ENCODE results near the gene SLC6A4. TPM values are rescaled to one million over a fixed set of nuclear protein-coding genes. Genes with fewer than 3 reads are reported as not detected.
"Not testable (repeated sequence)": the region's sequence is repeated elsewhere in the genome, so short reads cannot be mapped to it uniquely, and the experiment has no call there.

SLC6A4 gene
- total RNA-seq, 1 donor from 2014 or later, result 72.9 TPM

DNA sequence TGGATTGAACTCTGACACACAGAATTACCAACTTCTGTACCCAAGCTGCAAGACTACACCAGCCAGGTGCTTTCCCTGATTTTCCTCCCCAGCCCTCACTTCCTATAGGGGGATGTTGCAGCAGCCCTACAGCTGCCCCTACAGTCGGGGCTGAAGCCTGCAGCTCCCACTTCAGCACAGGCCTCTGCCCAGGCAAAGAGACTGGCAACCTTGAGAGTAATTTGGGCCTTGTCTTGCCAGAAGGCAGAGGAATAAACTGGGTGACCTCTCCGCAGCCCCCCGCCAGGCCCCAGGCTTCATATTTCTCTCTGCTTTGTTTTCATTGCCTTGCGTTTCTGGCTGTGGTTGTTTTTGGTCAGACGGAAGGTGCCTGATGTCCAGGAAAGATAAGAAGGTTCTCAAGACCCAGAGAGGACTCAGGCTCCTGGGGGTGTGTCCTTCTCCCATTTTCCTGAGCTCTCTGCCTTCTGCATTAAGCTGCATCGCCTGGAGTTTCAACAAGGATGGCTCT is 32.0 kb downstream of the SLC6A4 start:
- Histone ChIP-seq H3K4me3 (no peak overlapping the region), H3K4me1 (no peaks in the 10 kb centered on the region), H3K27ac (no peak overlapping the region), H3K36me3 (no peaks in the 10 kb centered on the region), H3K9me3 (no peaks in the 10 kb centered on the region), H3K27me3 (no peaks in the 10 kb centered on the region)
- TF ChIP-seq, protein P1, sequence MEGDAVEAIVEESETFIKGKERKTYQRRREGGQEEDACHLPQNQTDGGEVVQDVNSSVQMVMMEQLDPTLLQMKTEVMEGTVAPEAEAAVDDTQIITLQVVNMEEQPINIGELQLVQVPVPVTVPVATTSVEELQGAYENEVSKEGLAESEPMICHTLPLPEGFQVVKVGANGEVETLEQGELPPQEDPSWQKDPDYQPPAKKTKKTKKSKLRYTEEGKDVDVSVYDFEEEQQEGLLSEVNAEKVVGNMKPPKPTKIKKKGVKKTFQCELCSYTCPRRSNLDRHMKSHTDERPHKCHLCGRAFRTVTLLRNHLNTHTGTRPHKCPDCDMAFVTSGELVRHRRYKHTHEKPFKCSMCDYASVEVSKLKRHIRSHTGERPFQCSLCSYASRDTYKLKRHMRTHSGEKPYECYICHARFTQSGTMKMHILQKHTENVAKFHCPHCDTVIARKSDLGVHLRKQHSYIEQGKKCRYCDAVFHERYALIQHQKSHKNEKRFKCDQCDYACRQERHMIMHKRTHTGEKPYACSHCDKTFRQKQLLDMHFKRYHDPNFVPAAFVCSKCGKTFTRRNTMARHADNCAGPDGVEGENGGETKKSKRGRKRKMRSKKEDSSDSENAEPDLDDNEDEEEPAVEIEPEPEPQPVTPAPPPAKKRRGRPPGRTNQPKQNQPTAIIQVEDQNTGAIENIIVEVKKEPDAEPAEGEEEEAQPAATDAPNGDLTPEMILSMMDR (IDR thresholded peaks at IDR 0.05), result no peak
- intact Hi-C loops (cut with DNase I), result no loop called here
- no peak for DNase-seq
- ATAC-seq, result no peak

DNA sequence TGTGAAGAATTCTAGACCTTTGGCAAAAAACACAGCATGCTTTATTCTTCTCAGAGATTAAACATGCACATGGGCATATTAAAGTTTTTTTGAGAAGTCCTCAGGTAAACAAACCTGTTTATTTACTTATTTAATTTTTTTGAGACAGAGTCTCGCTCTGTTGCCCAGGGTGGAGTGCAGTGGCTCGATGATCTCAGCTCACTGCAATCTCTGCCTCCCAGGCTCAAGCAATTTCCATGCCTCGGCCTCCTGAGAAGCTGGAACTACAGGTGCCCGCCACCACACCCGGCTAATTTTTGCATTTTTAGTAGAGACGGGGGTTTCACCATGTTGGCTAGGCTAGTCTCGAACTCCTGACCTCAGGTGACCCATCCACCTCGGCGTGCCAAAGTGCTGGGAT is 34.8 kb downstream of the SLC6A4 start:
- ATAC-seq; H3K4me3 ChIP-seq; H3K27me3 ChIP-seq; DNase-seq; H3K27ac ChIP-seq; H3K9me3 ChIP-seq; H3K36me3 ChIP-seq; intact Hi-C loops (cut with DNase I); H3K4me1 ChIP-seq: not testable (repeated sequence)

DNA sequence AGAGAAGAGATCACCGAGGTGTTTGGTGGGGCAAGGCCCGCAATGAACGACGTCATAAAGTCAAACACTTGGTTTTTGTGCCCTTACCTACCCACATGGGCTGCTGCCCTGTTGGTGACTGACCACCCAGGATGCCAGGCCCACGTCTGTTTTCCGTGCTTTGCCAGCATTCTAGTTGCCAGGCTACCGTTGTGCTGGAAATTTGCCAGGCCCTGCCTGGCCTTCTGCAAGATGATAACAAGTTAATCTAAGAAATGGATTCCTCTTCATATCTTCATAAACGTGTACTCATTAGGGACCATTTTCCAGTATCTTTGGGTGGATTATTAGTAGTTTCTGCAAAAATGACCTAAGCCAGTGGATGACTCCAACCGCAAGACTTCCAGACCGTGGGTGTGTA is 35.4 kb downstream of the SLC6A4 start:
- H3K36me3 ChIP-seq, result no peaks in the 10 kb centered on the region
- TF ChIP-seq, protein P1 (IDR thresholded peaks at IDR 0.05), result no peak
- H3K4me3 ChIP-seq, result no peak overlapping the region
- no peak overlapping the region for H3K27ac ChIP-seq
- H3K27me3 ChIP-seq, result no peaks in the 10 kb centered on the region
- no peaks in the 10 kb centered on the region for H3K9me3 ChIP-seq
- no peak for DNase-seq
- ATAC-seq, result no peak
- H3K4me1 ChIP-seq, result no peaks in the 10 kb centered on the region
- intact Hi-C loops (cut with DNase I), result no loop called here

DNA sequence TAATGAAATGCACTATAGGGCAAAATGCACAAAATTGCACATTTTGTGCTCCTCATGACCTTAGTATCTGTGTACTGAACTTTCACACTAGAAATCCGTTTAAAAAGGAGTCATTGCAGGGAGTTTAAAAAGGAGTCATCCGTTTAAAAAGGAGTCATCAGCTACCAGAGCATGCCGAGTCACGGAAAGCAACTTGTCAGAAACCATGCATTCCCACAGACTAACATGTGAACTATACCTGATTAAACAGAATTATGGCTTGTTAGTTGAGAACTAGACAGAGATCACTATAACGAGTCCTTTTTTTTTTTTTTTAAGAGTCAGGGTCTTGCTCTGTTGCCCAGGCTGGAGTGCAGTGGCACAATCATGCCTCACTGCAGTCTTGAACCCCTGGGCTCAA is 35.9 kb downstream of the SLC6A4 start:
- Histone ChIP-seq H3K36me3 (no peaks in the 10 kb centered on the region), H3K27ac (no peak overlapping the region), H3K4me1 (no peaks in the 10 kb centered on the region), H3K27me3 (no peaks in the 10 kb centered on the region), H3K4me3 (no peak overlapping the region), H3K9me3 (no peaks in the 10 kb centered on the region)
- TF ChIP-seq, protein P1 (IDR thresholded peaks at IDR 0.05), result no peak
- no peak for DNase-seq
- no peak for ATAC-seq
- intact Hi-C loops (cut with DNase I), result no loop called here

DNA sequence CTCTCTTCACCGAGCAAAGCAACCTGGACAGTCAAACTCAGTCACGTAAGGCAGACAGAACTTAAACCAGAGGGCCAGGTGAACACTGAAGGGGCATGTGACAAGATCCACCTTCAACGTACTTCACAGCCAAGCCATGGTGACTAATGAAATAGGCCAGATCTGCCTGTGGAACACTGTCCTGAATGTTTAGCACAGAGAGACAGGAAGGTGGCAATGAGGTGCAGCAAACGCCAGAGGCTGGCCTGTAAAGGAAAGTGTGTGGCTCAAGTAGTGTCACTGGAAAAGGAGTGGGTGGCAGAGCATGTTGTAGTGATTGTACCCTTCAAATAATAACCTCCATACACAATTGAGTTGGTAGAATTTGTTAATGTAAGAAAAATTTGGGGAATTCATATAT is 38.1 kb downstream of the SLC6A4 start:
- ATAC-seq (no peak), DNase-seq (no peak)
- intact Hi-C loops (cut with DNase I), result no loop called here
- TF ChIP-seq, protein P1 (IDR thresholded peaks at IDR 0.05), result no peak
- Histone ChIP-seq H3K27ac (no peak overlapping the region), H3K27me3 (no peaks in the 10 kb centered on the region), H3K4me3 (no peak overlapping the region), H3K36me3 (no peaks in the 10 kb centered on the region), H3K4me1 (no peaks in the 10 kb centered on the region), H3K9me3 (no peaks in the 10 kb centered on the region)

DNA sequence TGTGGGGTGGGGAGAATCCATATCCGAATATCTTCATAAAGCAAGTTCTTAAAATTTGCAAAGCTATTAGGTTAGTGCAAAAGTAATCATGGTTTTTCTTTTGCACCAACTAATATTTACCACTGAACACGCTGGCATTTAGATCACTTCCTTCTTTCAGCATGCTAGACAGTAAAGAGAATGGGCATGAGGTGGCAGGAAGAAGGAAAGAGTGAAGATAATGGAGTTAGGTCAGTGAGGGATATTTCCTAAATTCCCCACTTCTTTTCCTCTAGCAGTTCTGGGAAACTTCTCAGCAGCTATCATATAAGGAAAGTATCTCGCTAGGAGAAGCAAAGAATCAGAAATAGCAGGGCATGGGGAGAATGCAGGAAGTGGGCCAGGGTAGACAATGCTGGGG is 39.0 kb downstream of the SLC6A4 start:
- Histone ChIP-seq H3K4me3 (no peak overlapping the region), H3K4me1 (no peaks in the 10 kb centered on the region), H3K9me3 (no peaks in the 10 kb centered on the region), H3K27ac (no peak overlapping the region), H3K27me3 (no peaks in the 10 kb centered on the region), H3K36me3 (no peaks in the 10 kb centered on the region)
- no peak for ATAC-seq
- no peak for DNase-seq
- TF ChIP-seq, protein P1 (IDR thresholded peaks at IDR 0.05), result no peak
- intact Hi-C loops (cut with DNase I), result no loop called here
